Caco-2 (cell line): Measurements from ENCODE around the gene FCHSD1. TPM values are rescaled to one million over a fixed set of nuclear protein-coding genes. Genes with fewer than 3 reads are reported as not detected.

Experiments used
- BruUV-seq: library from RNA; stranded (reverse); fragments of 400-500 nt; replicated peaks from 2 replicates; lab custom pipeline; 2021; lab: Mats Ljungman, UMichigan
- CTCF ChIA-PET: fragments of 300-600 bp; sonication (Branson Sonifier 250); formaldehyde crosslinking; loops from one replicate; lab custom pipeline; 2022; ENCODE audit warnings: antibody characterized with exemption; lab: Charles Lee
- POLR2A ChIA-PET: fragments of 300-600 bp; sonication (Branson Sonifier 250); formaldehyde crosslinking; loops from one replicate; lab custom pipeline; 2022; ENCODE audit warnings: antibody characterized with exemption; lab: Charles Lee
- DNase-seq, 2 experiments: peaks; one replicate each; pipeline versions ENCODE4 v3.0.0 to v3.0.0-alpha.2; 2020 to 2022
- H3K27me3 ChIP-seq: replicated peaks from 2 replicates; pipeline ENCODE4 v1.6.0; 2011; ENCODE audit warnings: low read length; ENCODE audit not compliant: control insufficient read depth, insufficient read depth
- H3K36me3 ChIP-seq: 2 replicates; pipeline ENCODE4 v1.5.1; 2011; ENCODE audit warnings: low read length; ENCODE audit not compliant: control insufficient read depth, insufficient read depth
- H3K4me1 ChIP-seq: fragments of 250-450 bp; sonication (Bioruptor Pico); 2 replicates; pipeline ENCODE4 v1.5.1; 2020; ENCODE audit warnings: mild to moderate bottlenecking
- H3K4me3 ChIP-seq: 2 replicates; pipeline ENCODE4 v1.5.1; 2011; ENCODE audit warnings: low read depth, mild to moderate bottlenecking, control low read depth, low read length
- H3K9me3 ChIP-seq: fragments of 250-450 bp; sonication (Bioruptor Pico); 2 replicates; pipeline ENCODE4 v1.5.1; 2020; ENCODE audit warnings: mild to moderate bottlenecking, moderate library complexity
- H3K27ac Mint-ChIP-seq: one replicate; pipeline ENCODE4 v1.8.0; 2022; ENCODE audit warnings: mixed read lengths; ENCODE audit not compliant: unreplicated experiment
- H3K27me3 Mint-ChIP-seq: one replicate; pipeline ENCODE4 v1.8.0; 2022; ENCODE audit warnings: mixed read lengths; ENCODE audit not compliant: insufficient read depth, unreplicated experiment
- H3K36me3 Mint-ChIP-seq: one replicate; pipeline ENCODE4 v1.8.0; 2022; ENCODE audit warnings: mild to moderate bottlenecking, mixed read lengths; ENCODE audit not compliant: insufficient read depth, unreplicated experiment
- H3K4me1 Mint-ChIP-seq: one replicate; pipeline ENCODE4 v1.8.0; 2022; ENCODE audit warnings: low read depth, mixed read lengths; ENCODE audit not compliant: unreplicated experiment
- H3K4me3 Mint-ChIP-seq: one replicate; pipeline ENCODE4 v1.8.0; 2022; ENCODE audit warnings: mild to moderate bottlenecking, moderate library complexity, mixed read lengths; ENCODE audit not compliant: unreplicated experiment
- H3K9me3 Mint-ChIP-seq: one replicate; pipeline ENCODE4 v1.8.0; 2022; ENCODE audit warnings: mixed read lengths; ENCODE audit not compliant: unreplicated experiment
- CTCF ChIP-seq, 2 experiments: fragments of 200-600 bp in 1 of 2; IDR thresholded peaks; 1 replicate in 1 of 2; 2 replicates in 1 of 2; pipeline versions ENCODE4 v1.5.1 to v1.8.0; 2011 to 2022; ENCODE audit warnings: antibody characterized with exemption in 1 of 2, control low read depth in 1 of 2, inconsistent platforms in 1 of 2, low read depth in 1 of 2, low read length in 1 of 2, mild to moderate bottlenecking in 1 of 2, moderate library complexity in 1 of 2; ENCODE audit not compliant: insufficient read depth in 1 of 2, severe bottlenecking in 1 of 2, unreplicated experiment in 1 of 2
- intact Hi-C: fragments of 100-400 bp; cut with micrococcal nuclease; formaldehyde crosslinking; loops from one replicate; pipeline ENCODE4 v1.10.0; 2022; ENCODE audit not compliant: unreplicated experiment
- total RNA-seq: library from RNA; stranded (reverse); gene quantifications from 2 replicates; pipeline ENCODE4 v1.2.3, GENCODE V29; 2022

Gene FCHSD1
- total RNA-seq, 1 experiment from 2014 or later = 25.0 TPM

- Mint-ChIP-seq H3K4me1 (peaks cover 12% of the 10 kb centered on the region), H3K36me3 (peaks cover 17% of the 10 kb centered on the region), H3K27ac (no peak overlapping the region), H3K9me3 (no peaks in the 10 kb centered on the region), H3K27me3 (no peaks in the 10 kb centered on the region), H3K4me3 (no peak overlapping the region)
- Histone ChIP-seq H3K4me3 (no peak overlapping the region), H3K4me1 (no peaks in the 10 kb centered on the region), H3K36me3 (0 out of 2 replicates have a peak, but pooled peaks cover 1% of the 10 kb centered on the region), H3K27me3 (no peaks in the 10 kb centered on the region), H3K9me3 (no peaks in the 10 kb centered on the region)
- CTCF ChIA-PET = interaction anchor here (1.2 to 1.6 kb wide), 2 partner anchors 20 to 35 kb away, joined by 3 to 6 read pairs; partner anchors contain the start of gene DIAPH1
- no peak for DNase-seq
- POLR2A ChIA-PET = no interaction called here
- no peak for TF ChIP-seq CTCF (IDR thresholded peaks at IDR 0.05; ENCODE audit: insufficient read depth in 1 of 2, low read depth in 1 of 2, low read length in 1 of 2, severe bottlenecking in 1 of 2, unreplicated experiment in 1 of 2)
- intact Hi-C loops = no loop called here
- no TSS peak for BruUV-seq
Observed at GRCh38 chr5:141598391-141599345, 52.5 kb downstream of the FCHSD1 start.

GRCh38 chr5:141597814-141598213 lies 53.4 kb downstream of the FCHSD1 start:
- 0 out of 2 replicates have a peak, but pooled peaks cover 1% of the 10 kb centered on the region for H3K36me3 ChIP-seq
- H3K4me3 ChIP-seq = no peak overlapping the region
- intact Hi-C loops = no loop called here
- Mint-ChIP-seq H3K4me3 (no peak overlapping the region), H3K27ac (no peak overlapping the region), H3K9me3 (no peaks in the 10 kb centered on the region), H3K36me3 (peaks cover 17% of the 10 kb centered on the region), H3K27me3 (no peaks in the 10 kb centered on the region), H3K4me1 (peaks cover 12% of the 10 kb centered on the region)
- no peaks in the 10 kb centered on the region for H3K9me3 ChIP-seq
- TF ChIP-seq CTCF (IDR thresholded peaks at IDR 0.05; ENCODE audit: insufficient read depth in 1 of 2, low read depth in 1 of 2, low read length in 1 of 2, severe bottlenecking in 1 of 2, unreplicated experiment in 1 of 2) = no peak
- ChIA-PET CTCF (interaction anchor here (1.2 to 1.6 kb wide), 2 partner anchors 21 to 34 kb away, joined by 3 to 6 read pairs; partner anchors contain the start of gene DIAPH1), POLR2A (no interaction called here)
- H3K4me1 ChIP-seq = no peaks in the 10 kb centered on the region
- no peaks in the 10 kb centered on the region for H3K27me3 ChIP-seq
- BruUV-seq = no TSS peak
- no peak for DNase-seq

GRCh38 chr5:141597394-141597793 lies 53.8 kb downstream of the FCHSD1 start:
- intact Hi-C loops = no loop called here
- Histone ChIP-seq H3K9me3 (no peaks in the 10 kb centered on the region), H3K4me3 (no peak overlapping the region), H3K36me3 (0 out of 2 replicates have a peak, but pooled peaks cover 1% of the 10 kb centered on the region), H3K4me1 (no peaks in the 10 kb centered on the region), H3K27me3 (no peaks in the 10 kb centered on the region)
- POLR2A ChIA-PET = no interaction called here
- no peak for TF ChIP-seq CTCF (IDR thresholded peaks at IDR 0.05; ENCODE audit: insufficient read depth in 1 of 2, low read depth in 1 of 2, low read length in 1 of 2, severe bottlenecking in 1 of 2, unreplicated experiment in 1 of 2)
- no TSS peak for BruUV-seq
- Mint-ChIP-seq H3K9me3 (no peaks in the 10 kb centered on the region), H3K36me3 (peaks cover 19% of the 10 kb centered on the region), H3K4me1 (peaks cover 12% of the 10 kb centered on the region), H3K27ac (no peak overlapping the region), H3K27me3 (no peaks in the 10 kb centered on the region), H3K4me3 (no peak overlapping the region)
- CTCF ChIA-PET = interaction anchor here (1.2 kb wide), 1 partner anchor 33 kb away, joined by 3 read pairs; no protein-coding TSS in a partner anchor
- DNase-seq = no peak
